SU-DHL-6 (cell line): ENCODE measurements around the gene CEND1.

Source experiments
- CTCF ChIP-seq: fragments of 200-600 bp; sonication (generic); IDR thresholded peaks from one replicate; pipeline ENCODE4 v1.5.1; 2017; ENCODE audit warnings: antibody characterized with exemption, mild to moderate bottlenecking, low read length, moderate library complexity; ENCODE audit not compliant: insufficient read depth, poor library complexity, severe bottlenecking
- EZH2phosphoT487 ChIP-seq: fragments of 200-600 bp; sonication (generic), shearing (Covaris generic); conservative IDR thresholded peaks from 2 replicates; pipeline ENCODE4 v1.6.1; 2018; ENCODE audit warnings: mild to moderate bottlenecking, antibody characterized with exemption, low read length, moderate library complexity, mixed read lengths

- no peak for TF ChIP-seq CTCF
- no peak for TF ChIP-seq EZH2phosphoT487
These were observed 14.7 kb upstream of the CEND1 start for GRCh38 chr11:804599-804964.
